Head of caudate nucleus (tissue), 42 donors: ENCODE results near the gene SPSB1.
A peak's percentile ranks its signal among the peaks of the same experiment; 100 is the strongest.

ENCODE experiments used
- DNase-seq, 42 donors: peaks; one replicate each; pipeline versions ENCODE4 v3.0.0 to v3.0.0-alpha.2; 2020 to 2021; ENCODE audit warnings: mixed read lengths in 7 of 42
- intact Hi-C: fragments of 100-400 bp; cut with DNase I; formaldehyde crosslinking; loops from one replicate; pipeline ENCODE4 v1.15.0; 2022

The SPSB1 gene

DNA sequence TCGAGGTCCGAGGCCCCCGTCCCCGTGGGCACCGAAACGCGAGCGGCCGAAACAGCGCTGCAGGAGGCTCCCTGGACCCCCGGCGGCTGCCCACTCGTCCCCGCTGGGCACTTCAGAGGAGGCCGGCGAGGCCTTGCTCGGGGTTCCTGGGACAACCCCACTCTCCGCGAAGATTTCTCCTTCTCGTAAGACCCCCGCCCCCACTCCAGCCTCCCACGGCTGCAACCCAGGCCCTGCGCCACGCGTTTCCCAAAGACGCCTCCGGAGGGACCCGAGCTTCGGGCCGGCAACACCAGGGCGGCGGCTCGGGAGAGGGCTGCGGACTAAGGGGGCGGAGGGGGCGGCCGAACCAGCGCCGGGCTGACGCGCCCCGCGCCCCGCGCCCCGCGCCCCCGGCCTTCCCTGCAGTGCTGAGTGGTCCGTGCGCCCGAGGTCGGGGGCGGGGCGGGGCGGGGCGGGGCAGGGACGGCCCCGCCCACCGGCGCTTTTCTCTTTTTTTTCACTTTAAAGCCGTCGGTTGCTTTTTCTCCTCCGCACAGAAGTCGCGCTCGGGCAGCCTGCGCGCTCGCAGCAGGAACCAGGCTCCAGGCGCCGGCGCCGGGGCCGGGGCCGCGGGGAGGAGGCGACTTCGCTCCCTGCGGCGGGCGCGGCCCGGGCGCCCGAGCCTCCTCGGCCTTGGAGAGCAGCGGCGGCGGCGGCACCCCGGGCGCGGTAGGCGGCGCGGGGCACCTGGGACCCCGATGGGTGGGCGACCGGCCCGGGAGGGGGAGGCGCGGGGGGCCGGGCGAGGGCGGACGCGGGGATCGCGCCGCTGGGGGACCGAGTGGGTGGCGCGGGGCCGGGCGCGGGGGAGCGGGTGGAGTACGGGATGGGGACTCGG, at the start of gene SPSB1:
Gene SPSB1, plus strand, starts transcription at position 534 of the 880 bp plus-strand sequence. CDS start 62,998 bp downstream, outside the sequence.
- DNase-seq: peak; percentile 53 to 93 (median 81)
- intact Hi-C loops: loop anchor here (5.0 kb wide), 1 partner anchor 165 kb away; no protein-coding TSS in a partner anchor

DNA sequence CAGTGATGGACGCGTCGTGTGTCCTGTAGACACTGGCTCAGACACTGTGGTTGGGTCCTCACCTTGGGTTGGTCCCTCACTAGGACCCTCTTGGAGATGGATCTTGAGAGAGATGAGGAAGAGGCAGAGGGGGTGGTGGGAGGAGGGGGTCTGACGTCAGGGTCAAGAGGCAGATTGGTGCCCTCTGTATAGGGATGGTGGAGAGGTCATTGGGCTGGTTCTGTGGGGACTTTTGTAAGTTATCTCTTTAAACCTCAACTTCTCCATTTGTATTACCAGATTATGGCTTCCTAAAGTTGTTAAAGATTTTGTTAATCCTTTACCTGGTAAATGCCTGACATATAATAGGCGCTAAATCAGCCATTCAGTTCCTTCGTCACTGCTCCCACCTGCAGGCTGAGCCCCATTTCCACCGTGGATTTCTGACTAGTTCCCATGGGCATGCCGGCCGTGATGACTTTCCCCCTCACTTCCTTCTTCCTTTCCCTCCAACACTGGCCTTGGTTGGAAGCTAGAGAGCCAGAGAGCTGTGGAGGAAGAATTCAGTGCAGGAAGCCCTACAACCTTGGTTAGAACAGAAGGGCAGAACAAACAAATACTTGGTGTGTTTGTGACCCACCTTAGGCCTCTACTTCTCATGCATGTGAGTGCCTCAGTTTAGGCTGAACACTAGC, 49.5 kb upstream of the SPSB1 start:
- intact Hi-C loops: no loop called here
- DNase-seq: no peak

DNA sequence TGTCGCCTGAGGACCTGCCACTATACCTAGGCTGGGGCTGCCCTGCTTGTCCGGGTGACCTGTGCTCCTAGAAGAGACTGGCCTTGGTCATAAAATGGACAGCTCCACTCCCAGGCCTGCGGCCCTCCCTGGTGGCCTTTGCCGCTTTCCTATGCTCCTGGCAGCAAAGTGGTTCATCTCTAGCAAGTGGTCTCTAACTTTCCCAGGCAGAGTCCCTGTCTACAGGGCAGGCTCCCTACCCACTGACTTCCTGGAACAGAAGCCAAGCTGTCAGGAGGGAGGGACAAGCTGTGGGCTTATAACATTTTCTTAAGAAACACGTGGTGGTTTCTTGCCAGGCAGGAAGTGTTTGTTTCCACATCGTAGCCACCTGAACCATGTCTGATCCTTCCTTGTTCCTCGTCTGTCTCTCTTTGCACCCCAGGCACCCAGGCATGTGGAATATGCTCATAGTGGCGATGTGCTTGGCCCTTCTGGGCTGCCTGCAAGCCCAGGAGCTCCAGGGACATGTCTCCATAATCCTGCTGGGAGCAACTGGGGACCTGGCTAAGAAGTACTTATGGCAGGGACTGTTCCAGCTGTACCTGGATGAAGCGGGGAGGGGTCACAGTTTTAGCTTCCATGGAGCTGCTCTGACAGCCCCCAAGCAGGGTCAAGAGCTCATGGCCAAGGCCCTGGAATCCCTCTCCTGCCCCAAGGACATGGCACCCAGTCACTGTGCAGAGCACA, 48.0 kb upstream of the SPSB1 start:
- intact Hi-C loops: no loop called here
- DNase-seq: peak in 2 of 42 donors; percentile 1 to 8

DNA sequence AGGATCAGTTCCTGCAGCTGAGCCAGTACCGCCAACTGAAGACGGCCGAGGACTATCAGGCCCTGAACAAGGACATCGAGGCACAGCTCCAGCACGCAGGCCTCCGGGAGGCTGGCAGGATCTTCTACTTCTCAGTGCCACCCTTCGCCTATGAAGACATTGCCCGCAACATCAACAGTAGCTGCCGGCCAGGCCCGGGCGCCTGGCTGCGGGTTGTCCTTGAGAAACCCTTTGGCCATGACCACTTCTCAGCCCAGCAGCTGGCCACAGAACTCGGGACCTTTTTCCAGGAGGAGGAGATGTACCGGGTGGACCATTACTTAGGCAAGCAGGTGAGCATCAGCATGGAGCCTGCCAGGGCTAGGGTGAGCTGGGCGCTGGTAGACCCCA, 47.5 kb upstream of the SPSB1 start:
- intact Hi-C loops: no loop called here
- DNase-seq: peak in 1 of 42 donors; percentile 7

DNA sequence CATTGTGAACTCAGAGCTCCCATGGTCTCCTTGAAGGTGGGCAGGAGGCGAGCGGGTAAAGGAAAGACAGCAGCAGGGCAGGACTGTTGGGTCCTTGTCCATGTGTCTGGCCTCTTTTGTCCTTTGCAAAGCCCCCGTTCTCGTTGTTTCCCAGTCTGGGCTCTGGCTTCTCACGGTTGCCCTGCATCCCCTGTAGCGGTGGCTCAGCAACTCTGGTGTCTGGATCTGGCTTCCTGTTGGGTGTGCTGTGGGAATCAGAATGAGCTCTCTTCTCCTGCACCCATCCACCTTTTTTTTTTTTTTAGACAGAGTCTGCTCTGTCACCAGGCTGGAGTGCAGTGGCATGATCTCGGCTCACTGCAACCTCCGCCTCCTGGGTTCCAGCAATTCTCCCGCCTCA, 47.0 kb upstream of the SPSB1 start:
- DNase-seq: no peak
- intact Hi-C loops: no loop called here

DNA sequence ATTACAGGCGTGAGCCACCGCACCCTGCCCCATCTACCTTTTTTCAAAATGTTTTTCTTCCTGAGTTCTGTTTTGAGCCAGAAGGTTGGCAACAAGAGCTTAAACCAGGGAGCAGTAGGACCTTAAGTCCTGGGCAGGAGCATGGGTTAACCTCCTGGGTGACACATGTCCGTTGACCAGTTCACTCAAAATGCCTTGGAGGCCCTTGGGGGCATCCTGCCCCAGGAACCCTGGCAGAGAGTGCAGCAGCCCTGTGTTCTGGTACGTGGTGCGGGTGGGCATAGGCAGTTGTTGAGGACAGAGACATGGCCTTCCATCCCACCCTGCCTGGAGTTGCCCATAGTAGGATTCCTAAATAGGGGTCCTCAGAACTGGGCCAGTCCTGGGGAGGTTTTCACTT, 46.5 kb upstream of the SPSB1 start:
- no peak for DNase-seq
- intact Hi-C loops: no loop called here

DNA sequence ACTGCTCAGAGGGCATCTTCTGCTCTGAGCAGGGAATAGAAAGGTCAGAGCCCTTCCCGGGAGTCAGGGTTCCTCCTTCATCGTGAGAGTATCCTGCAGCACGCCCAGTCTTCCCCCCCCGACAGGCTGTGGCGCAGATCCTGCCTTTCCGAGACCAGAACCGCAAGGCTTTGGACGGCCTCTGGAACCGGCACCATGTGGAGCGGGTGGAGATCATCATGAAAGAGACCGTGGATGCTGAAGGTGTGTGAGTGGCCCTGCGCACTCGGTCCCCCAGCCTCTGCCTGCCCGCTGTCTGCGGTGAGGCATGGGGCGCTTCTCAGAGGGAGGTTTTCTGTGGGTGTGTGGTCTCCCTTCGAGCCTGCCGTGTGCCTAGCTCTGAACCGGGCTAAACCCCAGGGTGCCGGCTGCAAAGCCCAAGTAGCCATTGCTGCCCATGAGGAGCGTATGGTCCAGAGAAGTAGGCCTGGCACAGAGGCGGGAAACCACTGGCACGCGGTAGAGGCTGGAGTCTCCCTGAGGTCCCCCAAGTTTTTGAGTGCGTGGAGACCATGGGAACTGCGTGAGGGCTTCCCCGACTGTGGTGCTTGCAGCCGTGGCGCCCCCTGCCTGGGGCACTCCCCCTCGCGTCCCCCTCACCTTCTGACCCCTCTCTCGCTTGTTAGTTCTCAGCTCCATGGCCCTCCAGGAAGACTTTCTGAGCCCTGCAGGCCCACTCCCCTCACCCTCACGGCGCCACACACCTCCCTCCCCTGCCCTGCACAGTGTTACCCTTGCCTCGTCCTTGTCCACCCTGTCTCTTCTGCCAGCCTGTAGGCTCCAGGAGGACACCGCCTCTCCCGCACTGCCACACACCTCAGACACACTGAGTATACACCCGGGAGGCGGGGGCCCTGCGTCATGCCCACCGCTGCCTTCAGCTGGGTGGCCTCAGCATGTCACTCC, 45.6 kb upstream of the SPSB1 start:
- DNase-seq: no peak
- intact Hi-C loops: no loop called here

DNA sequence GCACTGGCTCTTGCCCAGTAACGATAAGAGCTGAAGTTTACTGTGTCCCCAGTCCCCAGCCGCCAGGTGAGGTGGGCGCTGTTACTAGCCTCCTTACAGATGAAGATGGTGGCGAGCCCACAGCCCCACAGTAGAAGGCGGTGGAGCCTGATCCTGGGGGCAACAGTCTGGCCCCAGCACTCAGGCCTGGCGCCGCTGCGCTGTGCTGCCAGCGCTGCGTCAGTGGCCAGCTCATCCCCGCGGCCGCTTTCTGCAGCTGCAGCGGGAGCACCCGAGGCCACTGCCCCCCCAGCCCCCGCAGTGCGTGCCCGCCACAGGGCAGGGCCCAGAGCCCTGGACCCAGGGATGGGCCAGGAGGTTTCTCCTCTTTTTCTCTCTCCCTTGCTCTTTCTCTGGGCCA, 44.8 kb upstream of the SPSB1 start:
- DNase-seq: peak in 41 of 42 donors; percentile 38 to 89 (median 74)
- intact Hi-C loops: no loop called here

DNA sequence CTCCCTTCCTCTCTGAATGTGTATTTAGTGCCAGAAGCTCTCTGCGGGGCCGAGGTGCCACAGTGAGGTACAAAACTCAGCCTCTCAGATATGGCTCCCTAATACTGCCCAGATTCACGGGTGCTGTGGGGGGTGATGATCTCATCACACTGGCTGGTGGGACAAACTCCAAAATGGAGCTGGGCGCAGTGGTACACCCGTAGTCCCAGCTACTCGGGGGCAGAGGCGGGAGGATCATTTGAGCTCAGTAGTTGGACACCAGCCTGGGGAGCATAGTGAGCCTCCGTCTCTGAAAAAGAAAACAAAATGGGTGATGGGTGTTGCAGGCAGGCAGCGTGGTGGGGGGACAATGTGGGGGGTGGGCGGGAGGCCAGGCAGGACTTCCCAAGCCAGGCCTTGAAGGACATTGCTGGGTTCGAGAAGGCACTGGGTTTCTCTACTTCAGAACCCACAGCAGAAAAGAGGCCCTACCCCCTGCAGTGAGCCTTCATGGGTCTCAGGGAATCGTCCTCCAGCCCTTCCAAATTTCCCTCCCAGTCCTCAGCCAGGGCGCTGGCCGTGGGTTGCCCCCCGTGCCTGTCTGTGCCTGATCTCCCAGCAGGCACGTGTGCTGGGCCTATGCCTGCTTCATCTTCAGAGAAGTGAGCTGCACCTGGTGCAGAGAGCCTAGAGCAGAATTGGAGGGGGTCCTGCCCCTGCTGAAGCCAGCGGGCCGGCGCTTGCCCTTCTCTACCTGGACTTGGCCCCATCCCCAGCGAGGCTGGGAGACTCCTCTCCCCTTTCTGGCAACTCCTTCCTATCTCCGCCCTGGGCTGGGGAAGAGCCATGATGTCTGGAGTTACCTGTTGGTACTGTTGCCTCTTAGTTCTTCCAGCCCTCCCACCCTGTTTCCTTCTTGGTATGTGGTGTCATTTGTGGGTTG, 44.1 kb upstream of the SPSB1 start:
- DNase-seq: peak in 6 of 42 donors; percentile 37 to 72 (median 52)
- intact Hi-C loops: no loop called here

DNA sequence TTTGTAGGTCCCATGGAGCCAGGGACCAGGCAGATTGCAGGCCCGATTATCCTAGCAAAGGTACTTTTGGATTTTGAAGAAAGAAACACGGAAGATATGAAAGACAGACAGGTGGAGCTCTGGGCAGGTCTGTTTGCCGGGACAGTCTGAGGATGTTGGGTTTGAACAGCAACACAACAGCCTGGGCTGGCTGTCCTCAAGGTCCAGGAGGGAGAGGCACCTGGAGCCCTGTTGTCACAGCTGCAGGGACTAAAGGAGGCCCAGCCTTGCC, 43.5 kb upstream of the SPSB1 start:
- intact Hi-C loops: no loop called here
- DNase-seq: no peak

DNA sequence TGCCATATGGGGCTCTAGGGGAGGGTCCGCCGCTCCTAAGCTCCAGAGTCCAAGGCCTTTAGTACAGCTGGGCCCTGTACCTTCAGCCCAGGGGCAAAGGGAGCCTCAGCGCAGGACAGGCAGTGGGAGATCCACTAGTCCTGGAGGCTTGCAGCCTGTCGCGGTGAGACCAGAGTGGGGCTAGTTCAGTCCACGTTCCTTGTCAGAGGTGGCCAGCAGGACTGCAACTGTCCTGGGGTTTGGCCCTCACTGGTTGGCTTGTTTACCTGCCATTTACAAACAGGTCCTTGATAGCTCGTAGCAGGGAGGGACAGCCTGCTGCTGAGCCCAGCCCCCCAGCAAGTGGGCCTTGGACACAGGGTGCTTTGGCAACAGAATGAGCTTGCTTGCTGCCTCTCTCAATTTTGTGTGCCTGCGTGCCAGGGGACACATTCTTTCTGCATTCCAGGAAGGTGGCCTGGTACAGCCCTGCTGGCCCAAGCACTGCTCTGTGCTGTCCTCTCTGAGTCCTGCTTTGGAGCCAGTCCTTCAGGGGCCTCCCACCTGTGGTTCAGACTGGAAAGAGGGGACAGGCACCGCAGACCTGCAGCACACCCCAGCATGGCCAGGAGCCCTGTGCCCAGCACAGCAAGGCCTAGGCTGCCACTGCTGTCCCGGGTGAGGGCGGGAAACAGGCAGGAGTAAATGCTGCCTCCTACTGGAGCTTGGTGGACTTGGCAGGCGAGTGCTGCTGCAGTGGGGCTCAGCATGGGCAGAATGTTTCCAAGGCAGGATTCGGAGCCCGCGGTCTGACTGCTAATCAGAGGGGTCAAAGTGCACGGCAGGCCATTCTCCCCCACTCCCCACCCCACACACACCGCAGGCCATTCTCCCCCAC, 42.9 kb upstream of the SPSB1 start:
- peak in 31 of 42 donors; percentile 30 to 81 (median 58) for DNase-seq
- intact Hi-C loops: no loop called here

DNA sequence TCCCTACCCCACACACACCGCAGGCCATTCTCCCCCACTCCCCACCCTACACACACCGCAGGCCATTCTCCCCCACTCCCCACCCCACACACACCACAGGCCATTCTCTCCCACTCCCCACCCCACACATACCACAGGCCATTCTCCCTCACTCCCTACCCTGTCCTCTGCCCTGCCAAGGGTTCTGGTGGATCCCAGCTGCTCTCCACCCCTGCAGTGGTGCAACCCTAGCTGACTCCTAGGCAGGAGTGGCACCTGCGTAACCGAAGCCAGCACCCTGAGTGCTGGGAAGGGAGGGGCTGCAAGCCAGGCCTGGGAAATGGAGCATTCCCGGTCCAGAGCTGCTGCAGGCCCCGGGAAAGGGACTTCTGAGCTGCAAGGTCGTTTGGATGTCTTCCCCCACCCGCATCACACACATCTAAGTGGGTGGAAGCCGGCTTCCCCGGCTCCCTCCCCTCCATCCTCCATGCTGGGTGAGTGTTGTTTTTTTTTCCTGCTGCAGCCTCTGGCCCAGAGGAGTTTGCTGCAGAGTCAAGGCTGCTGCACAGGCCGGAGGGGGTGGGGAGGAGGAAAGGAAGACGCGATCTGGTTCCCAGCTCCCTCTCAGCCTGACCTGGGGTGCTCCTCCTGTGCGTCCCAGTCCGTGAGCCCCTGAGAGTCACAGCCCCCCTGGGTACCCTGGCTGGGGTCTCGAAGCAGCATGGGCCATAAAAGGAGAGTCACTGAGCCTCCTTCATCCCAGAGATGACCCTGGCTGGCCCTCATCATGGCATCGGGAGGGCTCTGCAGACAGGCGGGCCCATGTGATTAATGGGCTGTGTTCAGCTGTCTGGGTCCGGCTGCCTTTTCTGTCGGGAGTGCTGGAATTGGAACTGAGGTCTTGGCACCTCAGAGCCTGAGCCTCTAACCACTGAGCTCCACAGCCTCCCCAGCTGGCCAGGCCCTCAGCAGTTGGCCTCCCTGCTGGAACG, 42.0 kb upstream of the SPSB1 start:
- peak in 4 of 42 donors; percentile 17 to 40 (median 29) for DNase-seq
- intact Hi-C loops: no loop called here

DNA sequence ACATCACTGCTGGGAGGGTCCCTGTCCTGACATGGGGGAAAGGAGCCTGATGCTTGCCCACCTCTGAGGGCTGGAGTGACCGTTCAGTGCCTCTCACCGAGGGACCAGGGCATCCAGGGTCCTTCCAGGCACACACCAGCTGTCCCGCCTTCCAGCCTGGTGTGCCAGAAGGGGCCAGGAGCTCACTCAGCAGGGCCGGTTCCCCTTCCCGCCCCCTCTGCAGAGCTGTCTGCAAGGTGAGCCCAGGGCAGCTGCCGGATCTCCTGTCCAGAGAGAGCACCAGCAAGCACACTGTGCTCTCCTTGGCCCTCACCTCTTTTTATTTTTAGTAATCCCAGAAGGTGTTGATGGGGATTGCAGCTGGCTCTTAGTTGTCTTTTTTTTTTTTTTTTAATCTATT, 41.2 kb upstream of the SPSB1 start:
- intact Hi-C loops: no loop called here
- DNase-seq: peak in 2 of 42 donors; percentile 10 to 32

DNA sequence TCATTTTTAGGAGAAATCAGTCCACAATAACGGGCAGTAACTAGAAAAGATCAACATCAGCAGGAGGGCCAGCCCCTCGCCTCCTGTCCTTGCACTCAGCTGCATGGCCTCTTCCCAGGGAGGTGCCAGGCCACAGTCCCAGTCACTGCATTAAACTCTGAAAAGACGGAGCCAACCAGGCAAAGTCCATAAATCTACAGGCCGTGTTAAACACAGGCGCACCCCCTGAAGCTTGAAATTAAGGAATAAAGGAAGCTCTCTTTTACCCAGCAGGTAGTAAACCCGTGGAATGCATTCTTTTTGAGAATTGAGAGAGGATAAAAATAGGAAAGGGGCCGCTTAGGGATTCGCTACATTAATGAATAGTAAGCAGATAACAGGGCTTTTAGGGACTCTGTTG, 39.7 kb upstream of the SPSB1 start:
- intact Hi-C loops: no loop called here
- peak in 1 of 42 donors; percentile 21 for DNase-seq

DNA sequence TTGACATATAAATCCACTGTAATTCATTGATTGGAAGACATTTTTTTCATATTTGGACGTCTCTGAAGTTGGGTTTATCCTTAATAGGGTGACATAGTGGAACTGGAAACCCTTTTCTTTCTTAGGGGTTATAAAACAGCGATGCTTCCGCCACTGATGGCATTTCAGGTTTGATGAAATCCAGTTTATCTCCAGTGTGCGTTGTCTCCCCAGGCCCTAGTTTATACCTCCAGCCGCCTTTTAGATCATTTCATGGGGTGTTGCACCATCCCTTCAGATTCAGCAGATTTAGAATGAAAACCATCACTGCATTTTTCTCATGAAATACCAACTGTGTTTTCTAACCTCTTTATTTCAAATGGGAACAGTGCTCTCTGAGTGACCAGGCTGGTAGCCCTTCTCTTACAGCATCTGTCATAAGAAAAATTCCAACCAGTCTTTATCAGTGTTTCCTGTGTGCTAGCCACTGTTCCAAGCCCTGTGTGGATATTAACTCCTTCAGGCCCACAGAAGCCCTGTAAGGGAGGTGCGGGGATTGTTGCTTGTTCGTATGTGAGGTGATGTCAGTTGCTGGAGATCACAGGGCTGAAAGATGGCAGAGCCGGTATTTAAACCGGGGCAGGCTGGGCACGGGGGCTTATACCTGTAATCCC, 39.1 kb upstream of the SPSB1 start:
- no peak for DNase-seq
- intact Hi-C loops: no loop called here
